K562 (cell line): Measurements from ENCODE around the gene PRSS23. TPM values are rescaled to one million over a fixed set of nuclear protein-coding genes. Genes with fewer than 3 reads are reported as not detected.

Experiments
- ATAC-seq: fragments of 200-7000 bp; cut with Tn5 transposase; 3 replicates; pipeline ENCODE4 v1.9.1; 2020; ENCODE audit warnings: moderate library complexity
- BruUV-seq: library from RNA; stranded (reverse); fragments of 400-500 nt; replicated peaks from 2 replicates; lab custom pipeline; 2021; lab: Mats Ljungman, UMichigan
- CTCF ChIA-PET: fragments of 300-600 bp; formaldehyde crosslinking; extraction: SDS; loops from one replicate; lab custom pipeline; 2021; ENCODE audit warnings: low intra/inter-chr PET ratio; lab: Yijun Ruan, JAX
- POLR2A ChIA-PET: fragments of 300-600, 350-650 bp; sonication (Branson Sonifier 250); formaldehyde crosslinking; extraction: SDS; loops from one replicate; lab custom pipeline; 2021; ENCODE audit warnings: antibody characterized with exemption, inconsistent platforms; lab: Yijun Ruan, JAX
- DNase-seq, 4 experiments: peaks; one replicate each; pipeline versions ENCODE4 v3.0.0 to v3.0.0-alpha.2; 2011 to 2018; ENCODE audit warnings: low spot score in 3 of 4, mixed read lengths in 3 of 4; ENCODE audit errors: extremely low read depth in 1 of 4
- FAIRE-seq: peaks from 2 replicates; lab custom pipeline; 2011; peaks lifted over from hg19 to GRCh38; lab: Jason Lieb, UNC
- H2AFZ ChIP-seq: 2 replicates; pipeline ENCODE4 v1.6.0; 2011; ENCODE audit warnings: low read depth, low read length, control low read depth, inconsistent platforms
- H3K27ac ChIP-seq: fragments of 200-600 bp; 3 replicates; pipeline ENCODE4 v1.8.0; 2011; ENCODE audit warnings: low read depth, mild to moderate bottlenecking, control low read depth, inconsistent platforms, low read length, moderate library complexity, mixed read lengths; ENCODE audit errors: extremely low read depth
- H3K27me3 ChIP-seq, 2 experiments: fragments of 300-600 bp in 1 of 2; 2 replicates in 1 of 2; 3 replicates in 1 of 2; pipeline versions ENCODE4 v1.6.0 to v1.8.0; 2011; ENCODE audit warnings: inconsistent platforms in 2 of 2, low read length in 2 of 2, mild to moderate bottlenecking in 1 of 2, mixed read lengths in 1 of 2, moderate library complexity in 1 of 2; ENCODE audit not compliant: control insufficient read depth in 2 of 2, insufficient read depth in 2 of 2
- H3K36me3 ChIP-seq: fragments of 300-600 bp; 3 replicates; pipeline ENCODE4 v1.8.0; 2011; ENCODE audit warnings: mild to moderate bottlenecking, low read length, inconsistent platforms; ENCODE audit not compliant: control insufficient read depth, insufficient read depth
- H3K4me1 ChIP-seq, 2 experiments: fragments of 200-600 bp in 1 of 2; replicated peaks in 1 of 2; 2 replicates in 1 of 2; 3 replicates in 1 of 2; pipeline versions ENCODE4 v1.5.1 to v1.8.0; 2011; ENCODE audit warnings: inconsistent platforms in 2 of 2, low read length in 2 of 2, mild to moderate bottlenecking in 1 of 2, mixed read lengths in 1 of 2, moderate library complexity in 1 of 2; ENCODE audit not compliant: control insufficient read depth in 2 of 2, insufficient read depth in 2 of 2
- H3K4me2 ChIP-seq: 2 replicates; pipeline ENCODE4 v1.6.1; 2011; ENCODE audit warnings: low read length, control low read depth, inconsistent platforms, mixed read lengths; ENCODE audit not compliant: insufficient read depth
- H3K4me3 ChIP-seq: fragments of 200-600 bp; sonication (generic), shearing (Covaris generic); 2 replicates; pipeline ENCODE4 v1.5.1; 2016; ENCODE audit warnings: control low read depth, inconsistent platforms
- H3K79me2 ChIP-seq: fragments of 200-600 bp; 3 replicates; pipeline ENCODE4 v1.8.0; 2011; ENCODE audit warnings: low read length, inconsistent platforms; ENCODE audit not compliant: control insufficient read depth, insufficient read depth
- H3K9ac ChIP-seq, 2 experiments: 2 replicates each; pipeline versions ENCODE4 v1.6.0 to v1.6.1; 2011; ENCODE audit warnings: low read depth in 2 of 2, low read length in 2 of 2, control low read depth in 1 of 2, inconsistent platforms in 1 of 2, mild to moderate bottlenecking in 1 of 2, mixed read lengths in 1 of 2; ENCODE audit not compliant: insufficient read depth in 1 of 2
- H3K9me1 ChIP-seq: one replicate; pipeline ENCODE4 v1.6.0; 2011; ENCODE audit warnings: inconsistent platforms, mild to moderate bottlenecking, low read length, moderate library complexity; ENCODE audit not compliant: control insufficient read depth, insufficient read depth
- H3K9me3 ChIP-seq: replicated peaks from 2 replicates; pipeline ENCODE4 v1.5.1; 2011; ENCODE audit warnings: low read depth, low read length, inconsistent platforms; ENCODE audit not compliant: control insufficient read depth, insufficient read depth
- H4K20me1 ChIP-seq: replicated peaks from 2 replicates; pipeline ENCODE4 v1.6.1; 2011; ENCODE audit warnings: low read length, inconsistent platforms, mixed read lengths; ENCODE audit not compliant: control insufficient read depth, insufficient read depth
- ARID1B ChIP-seq: fragments of 450-650 bp; IDR thresholded peaks from 2 replicates; pipeline ENCODE4 v1.6.1; 2016; ENCODE audit warnings: antibody characterized with exemption, mild to moderate bottlenecking, inconsistent platforms
- ETV6 ChIP-seq, 3 experiments: fragments of 150-350 bp in 1 of 3; sonication (generic) in 1 of 3; formaldehyde crosslinking in 1 of 3; IDR thresholded peaks; 2 replicates each; pipeline versions ENCODE4 v1.6.1 to v1.8.0; 2014 to 2022; ENCODE audit warnings: borderline replicate concordance in 2 of 3, low read depth in 2 of 3, antibody characterized with exemption in 1 of 3, low read length in 1 of 3, mild to moderate bottlenecking in 1 of 3, missing genetic modification reagents in 1 of 3
- JUNB ChIP-seq: fragments of 450-650 bp; formaldehyde crosslinking; conservative IDR thresholded peaks from 2 replicates; pipeline ENCODE4 v1.4.0; 2020; ENCODE audit warnings: mild to moderate bottlenecking
- RFX5 ChIP-seq: IDR thresholded peaks from 2 replicates; pipeline ENCODE4 v1.6.1; 2011; ENCODE audit warnings: low read depth, mild to moderate bottlenecking, improper control_type of control experiment, low read length
- SIN3B ChIP-seq: fragments of 450-650 bp; IDR thresholded peaks from 2 replicates; pipeline ENCODE4 v1.6.1; 2017; ENCODE audit warnings: low read depth, mild to moderate bottlenecking, moderate library complexity
- SMARCE1 ChIP-seq: fragments of 450-650 bp; IDR thresholded peaks from 2 replicates; pipeline ENCODE4 v1.7.1; 2016; ENCODE audit warnings: mild to moderate bottlenecking
- ZFP1 ChIP-seq: fragments of 450-650 bp; formaldehyde crosslinking; IDR thresholded peaks from 2 replicates; pipeline ENCODE4 v1.4.0; 2020; ENCODE audit warnings: mild to moderate bottlenecking, mixed read lengths
- ZNF274 ChIP-seq: IDR thresholded peaks from 2 replicates; pipeline ENCODE4 v1.6.1; 2011; ENCODE audit warnings: low read depth, mild to moderate bottlenecking, low read length, moderate library complexity, borderline replicate concordance
- ZNF512 ChIP-seq: IDR thresholded peaks from 2 replicates; pipeline ENCODE4 v1.6.1; 2016; ENCODE audit warnings: missing genetic modification characterization, missing compliant biosample characterization
- ZNF589 ChIP-seq: fragments of 200-800 bp; sonication (Bioruptor generic); IDR thresholded peaks from 2 replicates; pipeline ENCODE4 v1.6.1; 2016; ENCODE audit warnings: low read depth, missing genetic modification characterization, missing compliant biosample characterization
- ZNF668 ChIP-seq: fragments of 250-450 bp; sonication (Bioruptor Pico); IDR thresholded peaks from 2 replicates; pipeline ENCODE4 v1.8.0; 2022; ENCODE audit warnings: mild to moderate bottlenecking, inconsistent platforms
- ZNF75A ChIP-seq: fragments of 450-650 bp; formaldehyde crosslinking; IDR thresholded peaks from 2 replicates; pipeline ENCODE4 v1.4.0; 2020; ENCODE audit warnings: mild to moderate bottlenecking
- ZNF785 ChIP-seq: fragments of 250-450 bp; sonication (Bioruptor Pico); IDR thresholded peaks from 2 replicates; pipeline ENCODE4 v1.4.0; 2020; ENCODE audit warnings: mild to moderate bottlenecking
- ZSCAN32 ChIP-seq: fragments of 450-650 bp; formaldehyde crosslinking; IDR thresholded peaks from 2 replicates; pipeline ENCODE4 v1.4.0; 2020; ENCODE audit warnings: mild to moderate bottlenecking, moderate library complexity
- in situ Hi-C: fragments of 300-500 bp; cut with MboI; formaldehyde crosslinking; loops from 4 replicates; pipeline ENCODE4 v1.15.0; 2018; ENCODE audit warnings: inconsistent platforms, mixed read lengths
- intact Hi-C: fragments of 100-400 bp; cut with micrococcal nuclease; formaldehyde crosslinking; loops from 2 replicates; pipeline ENCODE4 v1.14.2; 2022
- polyA plus RNA-seq, 8 experiments: library from polyadenylated mRNA; depleted of rRNA in 4 of 8; stranded (reverse) in 5 of 8; unstranded in 3 of 8; fragments of >200 nt; fragmentation: Nextera tagmentation in 2 of 8; fragmentation: Illumina TruSeq in 1 of 8; extraction: Ambion mirVana in 2 of 8; extraction: Trizol in 1 of 8; gene quantifications; 2 replicates each; pipeline versions ENCODE4 v1.2.1 to v1.2.3, GENCODE V29; 2011 to 2014; ENCODE audit warnings: inconsistent platforms in 1 of 8, missing spikeins in 1 of 8
- total RNA-seq, 7 experiments: library from RNA; depleted of rRNA in 6 of 7; stranded (reverse); fragments of >200 nt in 6 of 7; fragmentation: Illumina TruSeq in 2 of 7; extraction: Trizol in 2 of 7; gene quantifications; 2 replicates each; pipeline versions ENCODE4 v1.2.1 to v1.2.3, GENCODE V29; 2011 to 2021; ENCODE audit warnings: low replicate concordance in 1 of 7

Gene PRSS23
- total and polyA plus RNA-seq, 9 of the 15 experiments (the other 6 are each of a cell fraction or from before 2014, with no cell fraction given) = 0.04 to 0.51 (median 0.11) TPM; not detected in 2

GRCh38 chr11:86787656-86788055 is 12.7 kb upstream of the PRSS23 start:
- CTCF ChIA-PET = no interaction called here
- H2AFZ ChIP-seq = no peak overlapping the region
- peaks cover 9 to 13% of the 10 kb centered on the region in 2 experiments; a peak in 3 of 5 replicates for H3K27me3 ChIP-seq
- TF ChIP-seq ZNF274 (no peak), ZNF75A (CRISPR knock-in tag) (no peak), SMARCE1 (no peak)
- intact Hi-C loops = no loop called here
- FAIRE-seq (no peak), ATAC-seq (no peak), DNase-seq (no peak)
- H3K36me3 ChIP-seq = no peaks in the 10 kb centered on the region
- no TSS peak for BruUV-seq
- H3K79me2 ChIP-seq = no peaks in the 10 kb centered on the region
- H3K9me3 ChIP-seq = no peaks in the 10 kb centered on the region
- POLR2A ChIA-PET = no interaction called here
- in situ Hi-C loops = no loop called here
- no peaks in the 10 kb centered on the region; a peak in 1 of 5 replicates for H3K4me1 ChIP-seq
- H3K4me2 ChIP-seq = no peak overlapping the region
- H3K27ac ChIP-seq = no peak overlapping the region
- no peak overlapping the region for H3K4me3 ChIP-seq
- H4K20me1 ChIP-seq = no peaks in the 10 kb centered on the region
- no peak overlapping the region for H3K9ac ChIP-seq
- H3K9me1 ChIP-seq = no peaks in the 10 kb centered on the region

- intact Hi-C loops (no loop called here), in situ Hi-C loops (no loop called here)
- BruUV-seq = no TSS peak
- peaks cover 9 to 13% of the 10 kb centered on the region in 2 experiments; a peak in 3 of 5 replicates for H3K27me3 ChIP-seq
- no peaks in the 10 kb centered on the region for H3K79me2 ChIP-seq
- no peak overlapping the region for H3K4me3 ChIP-seq
- ChIA-PET POLR2A (no interaction called here), CTCF (no interaction called here)
- ATAC-seq (no peak), FAIRE-seq (no peak), DNase-seq (peak in 1 of 4 experiments; percentile 18)
- H3K4me2 ChIP-seq = no peak overlapping the region
- no peak overlapping the region for H3K27ac ChIP-seq
- H2AFZ ChIP-seq = no peak overlapping the region
- no peak overlapping the region for H3K9ac ChIP-seq
- H3K36me3 ChIP-seq = no peaks in the 10 kb centered on the region
- H4K20me1 ChIP-seq = no peaks in the 10 kb centered on the region
- H3K4me1 ChIP-seq = no peaks in the 10 kb centered on the region; a peak in 1 of 5 replicates
- no peaks in the 10 kb centered on the region for H3K9me1 ChIP-seq
- no peaks in the 10 kb centered on the region for H3K9me3 ChIP-seq
- no peak for TF ChIP-seq ARID1B
- no peak for TF ChIP-seq ZNF668
- no peak for TF ChIP-seq ZNF512
- no peak for TF ChIP-seq ZSCAN32 (CRISPR knock-in tag)
- TF ChIP-seq ZFP1 = no peak
- TF ChIP-seq ZNF589 = 0 out of 2 replicates have a peak, but pooled peaks have one; percentile 4
- TF ChIP-seq ETV6 (IDR thresholded peaks at IDR 0.05; ENCODE audit: borderline replicate concordance in 1 of 2, low read depth in 2 of 2, low read length in 1 of 2) = no peak
- TF ChIP-seq ETV6 (CRISPR knock-in tag; IDR thresholded peaks at IDR 0.05; ENCODE audit: borderline replicate concordance) = no peak
- no peak for TF ChIP-seq ZNF785 (CRISPR knock-in tag)
- TF ChIP-seq JUNB (CRISPR knock-in tag) = no peak
- no peak for TF ChIP-seq RFX5
- no peak for TF ChIP-seq SIN3B
Observed at GRCh38 chr11:86790195-86790725, 10.1 kb upstream of the PRSS23 start.
